ENCODE measurements around the gene KCNS3. TPM values are rescaled to one million over a fixed set of nuclear protein-coding genes. Genes with fewer than 3 reads are reported as not detected.

KCNS3 gene
- total and polyA plus RNA-seq, 2 of the 13 experiments (the other 11 are each of a cell fraction or from before 2014, with no cell fraction given) = not detected

- TF ChIP-seq MXI1 (IDR thresholded peaks at IDR 0.05; ENCODE audit: borderline replicate concordance, low read depth, low read length) (no peak), ZNF816 (CRISPR knock-in tag; IDR thresholded peaks at IDR 0.05; ENCODE audit: borderline replicate concordance) (peak; percentile 88; the same call in 1 of the 2 replicates), NFYB (CRISPR knock-in tag; IDR thresholded peaks at IDR 0.05) (no peak), ARID3A (IDR thresholded peaks at IDR 0.05; ENCODE audit: low read depth, low read length) (peak; percentile 53; the same call in 1 of the 2 replicates), CHCHD3 (CRISPR knock-in tag; IDR thresholded peaks at IDR 0.05) (no peak; the same call in 1 of the 2 replicates), CEBPG (CRISPR knock-in tag; IDR thresholded peaks at IDR 0.05) (no peak), FOXA1 (IDR thresholded peaks at IDR 0.05) (no peak), FOXA1 (CRISPR knock-in tag; IDR thresholded peaks at IDR 0.05) (no peak), LCORL (IDR thresholded peaks at IDR 0.05) (no peak), LCORL (CRISPR knock-in tag; IDR thresholded peaks at IDR 0.05) (0 out of 2 replicates have a peak, but pooled peaks have one; percentile 30), SATB2 (CRISPR knock-in tag; IDR thresholded peaks at IDR 0.05) (no peak), IRX3 (CRISPR knock-in tag; IDR thresholded peaks at IDR 0.05; ENCODE audit: borderline replicate concordance, low read depth) (no peak), ATF3 (CRISPR knock-in tag; IDR thresholded peaks at IDR 0.05) (no peak), GATAD2A (CRISPR knock-in tag; IDR thresholded peaks at IDR 0.05) (peak; percentile 66), RAD51 (IDR thresholded peaks at IDR 0.05; ENCODE audit: borderline replicate concordance) (no peak), ZBTB20 (CRISPR knock-in tag; IDR thresholded peaks at IDR 0.05; ENCODE audit: borderline replicate concordance, low read depth) (no peak), ZBTB8A (CRISPR knock-in tag; IDR thresholded peaks at IDR 0.05; ENCODE audit: borderline replicate concordance, low read depth) (no peak), NONO (IDR thresholded peaks at IDR 0.05) (no peak), NONO (CRISPR knock-in tag; conservative IDR thresholded peaks at IDR 0.05) (no peak; the same call in 1 of the 2 replicates), ZNF281 (CRISPR knock-in tag; IDR thresholded peaks at IDR 0.05; ENCODE audit: borderline replicate concordance) (no peak), SIX4 (CRISPR knock-in tag; IDR thresholded peaks at IDR 0.05) (no peak), HIVEP1 (CRISPR knock-in tag; IDR thresholded peaks at IDR 0.05) (peak; percentile 53; the same call in 1 of the 2 replicates), KDM3A (CRISPR knock-in tag; IDR thresholded peaks at IDR 0.05; ENCODE audit: low read depth) (0 out of 2 replicates have a peak, but pooled peaks have one; percentile 38), HMG20A (CRISPR knock-in tag; IDR thresholded peaks at IDR 0.05; ENCODE audit: borderline replicate concordance) (no peak; the same call in 1 of the 2 replicates), ATF2 (CRISPR knock-in tag; IDR thresholded peaks at IDR 0.05) (no peak)
Measured at GRCh38 chr2:17830053-17831034, 48.1 kb upstream of the KCNS3 start (continued).
